ENCODE data around the gene ZNRF2.
A peak's percentile ranks its signal among the peaks of the same experiment; 100 is the strongest.
"Not testable (repeated sequence)": the region's sequence is repeated elsewhere in the genome, so short reads cannot be mapped to it uniquely, and the experiment has no call there.

ZNRF2 gene

DNA sequence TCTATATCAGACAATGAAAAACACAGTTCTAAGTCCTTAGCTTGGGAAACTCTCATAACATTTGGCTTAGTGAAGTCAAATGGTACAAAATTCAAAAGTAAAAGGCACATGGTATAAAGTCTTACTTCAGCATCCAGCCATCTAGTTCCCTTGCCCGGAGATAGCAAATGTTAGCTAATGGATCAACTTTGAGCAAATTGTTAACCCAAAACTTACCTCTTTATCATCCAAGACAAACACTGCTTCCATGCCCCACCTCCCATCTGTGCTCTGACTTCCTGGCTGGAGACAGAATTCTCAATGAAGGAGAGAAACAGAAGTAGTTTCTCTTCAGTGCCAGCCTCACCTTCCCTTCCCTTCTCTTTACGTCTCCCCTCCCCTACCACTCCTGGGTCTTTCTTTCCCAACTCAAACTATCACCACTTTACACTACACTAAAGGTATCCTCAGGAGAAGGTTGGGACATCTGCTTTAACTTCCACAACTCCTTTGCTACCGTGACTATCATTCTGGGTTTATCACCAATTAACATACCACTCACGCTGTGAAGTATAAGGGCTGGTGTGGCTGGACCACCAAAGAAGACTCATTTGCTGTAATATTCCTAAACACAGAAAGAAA, 21.2 kb upstream of the ZNRF2 start:
- DNase-seq, result no peak

DNA sequence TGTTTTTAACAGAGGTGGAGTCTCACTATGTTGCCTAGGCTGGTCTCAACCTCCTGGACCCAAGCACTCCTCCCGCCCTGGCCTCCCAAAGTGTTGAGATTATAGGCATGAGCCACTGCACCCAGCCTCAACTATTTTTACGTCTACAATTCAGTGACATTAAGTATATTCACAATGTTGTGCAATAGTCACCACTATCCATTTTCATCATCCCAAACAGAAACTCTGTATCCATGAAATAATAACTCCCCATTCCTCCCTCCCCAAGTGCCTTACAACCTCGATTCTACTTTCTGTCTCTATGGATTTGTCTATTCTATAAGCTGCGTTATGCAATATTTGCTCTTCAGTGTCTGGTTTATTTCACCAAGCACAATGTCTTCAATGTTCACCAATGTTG, 20.3 kb upstream of the ZNRF2 start:
- no peak for DNase-seq

DNA sequence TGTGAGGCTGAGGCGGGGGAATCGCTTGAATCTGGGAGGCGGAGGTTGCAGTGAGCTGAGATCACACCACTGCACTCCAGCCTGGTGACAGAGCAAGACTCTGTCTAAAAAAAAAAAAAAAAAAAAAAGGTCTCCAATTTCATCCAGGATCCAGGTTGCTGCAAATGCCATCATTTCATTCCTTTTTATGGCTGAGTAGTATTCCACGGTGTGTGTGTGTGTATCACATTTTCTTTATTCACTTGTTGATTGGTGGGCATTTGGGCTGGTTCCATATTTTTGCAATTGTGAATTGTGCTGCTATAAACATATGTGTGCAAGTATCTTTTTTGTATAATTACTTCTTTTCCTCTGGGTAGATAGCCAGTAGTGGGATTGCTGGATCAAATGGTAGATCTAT, 19.2 kb upstream of the ZNRF2 start:
- DNase-seq, result not testable (repeated sequence)

DNA sequence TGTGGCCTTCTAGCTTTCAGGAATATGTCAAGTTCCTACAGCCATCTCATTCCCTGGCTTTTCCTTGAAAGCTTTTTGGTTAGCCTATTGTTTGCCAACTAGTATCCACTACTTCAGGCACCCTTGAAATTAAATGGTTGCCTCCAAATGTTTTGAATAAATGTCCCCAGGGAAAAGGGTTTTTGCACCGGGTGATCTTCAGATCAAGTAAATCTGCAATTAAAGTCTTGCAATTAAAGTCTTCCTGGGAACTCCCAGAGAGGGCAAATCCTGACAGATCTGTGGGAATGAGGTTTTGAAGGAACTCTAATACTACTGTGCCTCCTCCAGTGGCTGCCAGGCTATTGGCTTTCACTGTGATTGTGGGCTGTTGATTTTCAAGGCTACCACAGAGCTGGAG, 17.7 kb upstream of the ZNRF2 start:
- no peak for DNase-seq

DNA sequence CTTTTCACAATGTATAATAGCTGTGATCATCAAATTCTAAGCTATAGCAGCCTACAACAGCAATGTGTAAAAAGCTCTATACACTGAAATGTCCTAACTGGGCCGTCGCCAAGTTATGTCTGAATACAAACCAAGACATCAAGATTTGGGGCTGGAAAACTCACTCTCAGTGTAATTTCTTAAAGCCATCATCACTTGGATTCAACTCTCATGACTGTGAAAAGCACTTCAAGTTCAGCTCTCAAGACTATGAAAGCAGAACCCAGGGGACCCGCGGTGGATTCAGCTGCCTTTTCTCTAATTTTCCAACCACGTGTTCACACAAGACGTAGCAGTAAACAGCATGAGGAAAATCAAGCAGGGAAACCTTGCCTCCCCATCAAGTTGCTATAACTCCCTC, 15.8 kb upstream of the ZNRF2 start:
- DNase-seq, result no peak

DNA sequence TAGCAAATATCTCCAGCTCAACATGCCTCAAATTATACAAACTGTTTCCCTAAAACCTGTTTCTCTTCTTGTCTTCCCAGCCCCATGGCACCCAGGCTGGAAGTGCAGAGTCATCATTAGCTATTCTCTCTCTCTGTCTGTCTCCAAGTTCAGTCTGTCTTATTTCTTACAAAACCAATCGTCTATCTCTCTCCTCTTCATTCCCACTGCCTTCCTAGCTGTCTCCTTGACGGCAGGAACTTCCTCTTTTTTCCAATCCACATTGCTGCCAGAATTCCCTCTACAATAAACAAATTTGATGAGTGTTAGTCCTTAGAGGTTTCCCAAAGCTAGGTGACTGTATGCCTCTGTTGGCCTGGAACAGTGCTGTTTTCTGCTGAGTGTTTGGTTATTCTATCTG, 14.9 kb upstream of the ZNRF2 start:
- no peak for DNase-seq

DNA sequence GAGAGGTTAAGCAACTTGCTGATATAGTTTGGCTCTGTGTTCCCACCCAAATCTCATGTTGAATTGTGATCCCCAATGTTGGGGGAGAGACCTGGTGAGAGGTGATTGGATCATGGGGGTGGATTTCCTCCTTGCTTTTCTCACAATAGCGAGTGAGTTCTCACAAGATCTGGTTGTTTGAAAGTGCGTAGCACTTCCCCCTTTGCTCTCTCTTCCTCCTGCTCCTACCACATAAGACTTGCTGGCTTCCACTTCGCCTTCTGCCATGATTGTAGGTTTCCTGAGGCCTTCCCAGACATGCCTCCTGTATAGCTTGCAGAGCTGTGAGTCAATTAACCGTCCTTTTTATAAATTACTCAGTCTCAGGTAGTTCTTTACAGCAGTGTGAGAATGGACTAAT, 13.5 kb upstream of the ZNRF2 start:
- DNase-seq, result no peak

DNA sequence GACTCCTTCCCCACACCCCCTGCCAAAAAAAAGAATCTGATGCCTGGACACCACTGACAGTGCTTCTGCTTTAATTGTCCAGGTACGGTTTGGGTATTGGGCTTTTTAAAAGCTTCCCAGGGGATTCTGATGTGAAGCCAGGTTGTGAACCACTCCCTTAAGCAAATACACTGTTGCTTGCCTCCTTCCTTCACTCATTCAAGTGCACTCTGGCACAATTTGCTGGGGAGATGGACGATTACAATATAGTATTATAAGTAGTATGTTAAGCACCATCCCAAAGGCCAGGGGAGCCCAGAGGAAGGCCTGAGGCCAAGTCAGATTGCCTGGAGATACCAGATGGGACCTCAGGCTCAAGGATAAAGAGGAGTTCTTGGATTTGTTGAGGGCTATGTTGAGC, 12.3 kb upstream of the ZNRF2 start:
- no peak for DNase-seq

DNA sequence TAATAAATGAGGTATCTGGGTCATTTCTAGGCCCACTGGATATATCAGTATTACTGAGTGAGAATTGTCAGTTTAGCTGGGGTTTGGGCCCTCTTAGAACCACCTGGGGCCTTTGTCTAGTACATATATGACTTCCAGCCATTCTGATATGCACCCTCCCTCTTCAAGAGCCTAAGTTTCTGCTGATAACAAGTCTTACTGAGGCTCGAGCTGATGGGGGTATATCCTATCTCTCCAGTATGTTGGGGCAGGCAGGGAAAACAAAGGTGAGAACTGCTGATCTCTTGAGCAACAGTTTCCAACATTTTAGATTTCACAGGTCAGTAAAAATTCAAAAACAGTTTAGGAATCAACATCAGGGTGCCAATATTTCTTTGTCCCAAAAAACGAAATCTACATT, 10.8 kb upstream of the ZNRF2 start:
- no peak for DNase-seq

DNA sequence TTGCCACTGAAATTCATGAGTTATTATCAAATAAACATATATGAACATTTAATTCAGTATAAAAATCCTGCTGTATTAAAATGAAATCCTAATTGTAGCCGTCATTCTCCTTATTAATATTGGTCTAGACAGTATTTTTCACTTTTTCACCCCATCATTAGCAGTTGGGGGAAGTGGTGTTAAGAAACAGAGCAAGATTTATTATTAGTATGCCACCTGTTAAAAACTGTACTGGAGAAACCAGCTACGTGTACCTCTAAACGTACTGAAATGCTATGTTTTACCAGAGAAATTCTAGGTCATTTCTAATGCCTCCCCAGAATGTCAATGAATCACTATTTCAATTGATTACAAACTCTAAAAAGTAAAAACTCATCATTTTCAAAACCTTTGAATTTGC, 9.8 kb upstream of the ZNRF2 start:
- DNase-seq, result no peak

DNA sequence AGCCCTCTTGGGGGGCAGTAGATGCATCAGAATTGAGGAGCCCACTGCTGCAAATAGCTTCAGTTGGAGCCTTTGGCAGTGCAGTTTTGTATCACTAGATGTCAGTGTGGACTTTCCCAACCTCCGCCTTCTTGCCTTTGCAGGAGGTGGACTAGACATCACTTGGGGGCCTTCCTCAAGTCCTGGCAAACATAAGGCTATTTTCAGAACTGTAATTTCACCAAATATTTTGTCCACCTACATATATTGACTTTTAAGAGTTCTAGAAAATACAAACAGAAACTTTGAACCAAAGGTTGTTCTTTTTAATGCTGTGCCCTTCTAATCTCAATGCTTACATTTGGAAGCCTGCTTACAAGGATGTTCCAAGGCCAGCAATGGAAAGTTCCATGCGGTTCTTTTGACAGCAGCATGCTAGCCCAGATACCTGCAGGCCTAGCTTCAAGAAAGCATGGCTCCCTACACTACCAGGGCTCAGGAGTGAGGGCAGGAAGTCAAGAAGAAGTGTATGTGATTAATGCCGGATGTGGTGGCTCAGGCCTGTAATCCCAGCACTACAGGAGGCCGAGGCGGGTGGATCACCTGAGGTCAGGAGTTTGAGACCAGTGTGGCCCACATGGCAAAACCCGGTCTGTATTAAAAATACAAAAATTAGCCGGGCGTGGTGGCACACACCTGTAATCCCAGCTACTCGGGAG, 8.0 kb upstream of the ZNRF2 start:
- DNase-seq, result no peak

DNA sequence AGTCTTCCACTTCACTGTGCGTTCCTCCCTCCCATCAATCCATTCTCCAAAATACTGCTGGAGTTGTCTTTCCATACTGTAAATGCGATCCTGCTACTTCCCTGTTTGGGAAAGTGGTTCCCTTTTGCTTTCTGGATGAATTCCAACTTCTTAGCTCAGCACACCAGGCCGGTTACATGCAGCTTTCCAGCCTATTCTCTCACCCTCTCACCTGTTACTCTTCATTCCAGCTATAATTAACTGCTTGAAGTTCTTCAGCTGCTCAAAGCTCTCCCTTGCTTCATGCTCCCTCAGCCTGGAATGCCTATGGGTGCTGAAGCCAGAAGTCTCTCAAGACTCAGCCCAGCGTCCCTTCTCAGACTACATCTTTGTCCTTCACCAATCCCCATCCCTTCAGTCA, 6.0 kb upstream of the ZNRF2 start:
- DNase-seq, result no peak

DNA sequence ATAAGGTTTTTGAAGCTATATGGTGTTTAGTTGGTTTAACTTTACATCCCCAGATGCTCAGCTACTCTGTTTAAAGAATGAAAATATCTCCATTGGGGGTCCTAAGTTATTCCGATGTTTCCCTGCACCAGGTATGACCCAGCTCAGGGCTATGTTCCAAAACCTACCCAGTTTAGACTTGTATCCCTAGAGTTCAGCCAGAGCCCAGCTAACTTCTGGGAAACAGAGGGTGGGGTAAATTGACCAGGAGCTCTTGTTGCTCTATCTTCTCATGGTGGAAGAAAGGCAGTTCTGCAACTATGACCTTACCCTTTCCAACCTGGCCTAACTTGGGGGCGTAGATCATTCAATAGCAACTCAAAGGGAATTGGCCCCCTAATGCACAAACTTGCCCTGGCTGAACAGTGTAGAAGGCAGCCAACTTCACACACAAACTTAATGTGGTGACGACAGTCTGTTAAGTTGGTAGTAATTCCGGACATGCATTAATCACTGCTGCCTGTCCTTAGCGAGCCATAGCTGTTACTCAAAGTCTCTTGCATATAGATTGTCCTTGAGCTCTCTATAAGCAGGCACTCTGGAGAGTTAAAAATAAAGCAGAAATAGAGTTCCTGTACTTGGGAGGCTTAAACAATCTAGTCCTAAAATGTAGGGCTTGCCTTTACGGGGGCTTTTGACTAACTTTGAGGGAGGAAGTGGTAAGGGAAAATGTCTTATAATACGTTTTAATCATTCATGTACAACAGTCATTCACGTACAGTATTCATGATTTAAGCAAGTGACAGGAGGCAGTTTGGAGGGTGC, 5.3 kb upstream of the ZNRF2 start:
- DNase-seq, result no peak

DNA sequence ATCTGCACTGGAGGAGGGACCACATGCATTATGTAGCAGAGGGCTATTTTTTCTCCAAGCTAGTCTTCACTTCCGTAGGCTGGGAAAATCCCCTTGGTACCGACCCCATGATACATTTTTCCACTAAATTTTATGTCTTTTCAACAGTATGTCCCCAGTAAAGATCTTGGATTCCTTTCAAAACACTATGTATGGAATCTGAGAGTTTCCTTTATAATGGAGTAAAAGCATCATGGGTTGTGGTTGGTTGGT, 4.8 kb upstream of the ZNRF2 start:
- no peak for DNase-seq

DNA sequence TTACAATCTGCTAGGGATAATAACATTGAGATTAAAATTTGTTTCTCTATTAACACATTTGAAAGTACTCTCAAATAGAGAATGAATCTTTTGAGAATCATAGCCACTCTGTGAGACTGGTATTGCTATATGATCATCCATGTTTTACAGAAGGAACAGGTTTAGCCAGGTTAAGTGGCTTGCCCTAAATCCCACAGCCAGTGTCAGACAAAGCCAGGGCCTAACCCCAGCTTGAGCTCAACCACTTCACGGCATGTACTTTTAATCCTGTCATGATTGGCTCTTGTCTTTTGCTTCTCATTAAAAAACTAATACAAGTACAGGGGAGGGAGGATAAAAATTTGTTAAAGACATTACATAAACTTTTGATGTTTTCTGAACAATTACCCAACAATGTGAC, 3.8 kb upstream of the ZNRF2 start:
- no peak for DNase-seq

DNA sequence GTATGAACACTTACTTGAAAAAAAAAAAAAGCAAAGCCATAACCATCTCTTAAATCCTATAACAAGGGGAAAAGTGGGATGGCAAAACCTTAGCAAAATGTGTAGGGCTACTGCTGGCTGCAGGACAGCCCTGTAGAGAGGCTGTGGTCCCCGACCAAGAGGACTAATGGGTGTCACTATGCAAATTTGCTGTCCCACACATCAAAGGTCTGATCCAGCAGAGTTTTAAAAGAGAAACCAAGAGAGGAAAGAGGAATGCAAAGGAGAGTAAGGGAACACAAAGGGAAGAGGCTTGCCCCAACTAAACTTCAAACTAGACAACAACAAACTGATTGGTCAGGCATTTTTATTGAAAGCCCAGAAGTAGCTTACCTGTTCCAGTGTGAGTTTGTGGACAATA, 3.1 kb upstream of the ZNRF2 start:
- no peak for DNase-seq

DNA sequence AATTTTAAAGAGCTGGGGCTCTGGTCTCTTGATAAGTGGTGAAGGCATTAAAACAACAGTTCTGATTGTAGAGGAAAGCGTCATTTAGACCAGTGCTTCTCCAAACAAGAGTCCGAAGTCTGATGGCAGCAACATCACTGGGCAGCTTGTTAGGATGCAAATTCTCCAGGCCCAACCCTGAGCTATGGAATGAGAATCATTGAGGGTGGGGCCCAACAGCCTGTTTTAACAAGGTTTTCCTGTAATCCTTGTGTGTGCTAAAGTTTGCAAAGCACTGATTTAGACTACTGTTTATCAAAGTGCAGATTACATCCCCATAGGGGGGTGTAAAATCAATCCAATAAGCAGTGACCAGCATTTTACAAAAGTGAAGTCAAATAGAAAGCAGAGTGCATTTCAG, 2.6 kb upstream of the ZNRF2 start:
- no peak for DNase-seq

DNA sequence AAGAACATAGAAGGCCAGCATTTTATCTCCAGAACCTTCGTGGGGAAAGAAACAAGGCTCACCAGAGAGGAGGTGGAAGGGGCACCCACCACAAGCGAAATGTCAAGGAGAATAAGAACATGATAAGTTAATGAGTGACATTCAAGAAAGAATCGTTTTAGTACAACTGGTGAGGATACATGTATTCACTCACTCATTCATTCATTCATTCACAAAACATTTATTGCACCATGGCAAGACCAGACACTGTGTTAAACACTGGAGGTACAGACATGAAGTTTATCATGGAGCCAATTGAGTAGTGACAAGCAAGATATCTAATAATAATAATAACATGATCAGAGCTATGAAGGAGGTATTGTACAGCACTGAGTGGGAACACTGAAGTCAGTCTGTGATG, 1.7 kb upstream of the ZNRF2 start:
- no peak for DNase-seq

DNA sequence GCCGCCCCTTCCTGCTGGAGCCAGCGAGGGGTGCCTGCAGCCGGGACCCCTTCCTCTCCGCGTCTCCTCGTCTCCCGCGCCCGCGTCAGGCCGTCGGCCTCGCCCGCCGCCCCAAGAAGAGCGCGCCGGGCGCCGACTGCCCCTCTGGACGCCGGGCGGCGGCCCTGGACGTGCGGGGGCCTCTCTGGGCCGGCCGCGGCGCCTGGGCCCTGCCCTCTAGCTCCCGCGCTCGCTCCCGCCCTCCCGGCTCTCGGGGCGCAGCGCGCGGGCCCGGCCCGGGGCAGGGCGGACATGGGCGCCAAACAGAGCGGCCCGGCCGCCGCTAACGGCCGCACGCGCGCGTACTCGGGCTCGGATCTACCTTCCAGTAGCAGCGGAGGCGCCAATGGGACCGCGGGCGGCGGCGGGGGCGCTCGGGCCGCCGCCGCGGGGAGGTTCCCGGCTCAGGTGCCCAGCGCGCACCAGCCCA, 704 bp downstream of the ZNRF2 start:
- DNase-seq, result peak; percentile 19

DNA sequence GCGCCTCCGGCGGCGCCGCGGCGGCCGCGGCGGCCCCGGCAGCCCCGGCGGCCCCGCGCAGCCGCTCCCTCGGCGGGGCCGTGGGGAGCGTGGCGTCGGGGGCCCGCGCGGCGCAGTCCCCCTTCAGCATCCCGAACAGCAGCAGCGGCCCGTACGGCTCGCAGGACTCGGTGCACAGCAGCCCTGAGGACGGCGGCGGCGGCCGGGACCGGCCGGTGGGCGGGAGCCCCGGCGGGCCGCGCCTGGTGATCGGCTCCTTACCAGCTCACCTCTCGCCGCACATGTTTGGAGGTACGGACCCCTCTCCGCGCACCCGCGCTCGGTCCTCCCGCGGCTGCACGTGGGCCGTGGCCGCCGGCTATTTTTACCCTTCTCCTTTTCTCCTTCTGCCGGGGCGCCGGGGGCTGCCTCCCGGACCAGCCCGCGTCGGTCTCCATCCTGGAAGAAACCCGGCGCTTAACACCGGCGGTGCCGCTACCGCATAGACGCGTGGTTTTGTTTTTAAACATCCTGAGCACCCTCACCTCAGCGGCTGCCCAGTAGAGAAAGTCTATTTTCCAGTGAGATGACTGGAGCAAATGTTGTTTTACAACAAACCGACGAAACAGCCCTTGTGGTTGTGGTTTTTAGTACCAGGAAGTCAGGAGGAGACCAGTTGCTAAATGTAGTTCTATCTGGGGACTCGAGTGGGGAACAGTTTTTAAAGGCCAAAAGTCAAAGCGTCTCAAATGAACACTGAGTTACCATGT, 1.3 kb downstream of the ZNRF2 start:
- peak; percentile 10 for DNase-seq

DNA sequence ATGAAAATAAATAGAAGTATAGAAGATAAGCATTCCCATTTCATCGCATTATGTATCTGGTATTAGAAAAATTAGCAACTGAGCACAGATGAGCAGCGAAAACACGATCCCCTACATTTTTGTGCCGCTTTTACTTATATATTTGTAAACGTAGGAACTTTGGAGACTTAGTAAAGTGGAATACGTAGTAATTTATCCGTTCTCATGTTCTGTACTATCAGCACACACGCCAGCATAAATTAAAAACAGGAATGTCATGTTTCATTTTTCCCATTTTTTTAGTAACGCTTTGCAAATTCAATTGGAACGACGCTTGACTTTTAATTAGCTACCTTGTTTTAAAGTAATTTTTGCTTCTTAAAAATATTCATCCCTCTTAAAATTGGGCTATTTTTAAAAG, 2.4 kb downstream of the ZNRF2 start:
- no peak for DNase-seq

DNA sequence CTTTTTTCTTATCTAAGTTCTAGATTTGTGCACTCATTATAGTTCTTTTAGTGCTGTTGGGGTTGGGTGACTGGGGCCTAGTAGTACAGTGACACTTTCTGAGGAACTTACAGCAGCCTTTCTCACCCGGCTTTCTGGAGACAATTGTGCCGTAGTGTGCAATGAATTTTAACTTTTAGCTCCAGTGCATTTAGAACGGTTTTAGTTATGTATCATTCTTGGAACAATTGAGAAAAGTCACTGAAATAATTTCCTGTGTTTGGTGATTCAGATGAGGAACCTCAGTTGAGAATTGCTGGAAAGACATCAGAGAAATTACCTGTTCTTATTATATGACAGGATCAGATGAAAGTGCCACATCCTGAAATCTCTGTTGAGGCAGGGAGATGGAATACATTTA, 3.2 kb downstream of the ZNRF2 start:
- DNase-seq, result not testable (repeated sequence)

DNA sequence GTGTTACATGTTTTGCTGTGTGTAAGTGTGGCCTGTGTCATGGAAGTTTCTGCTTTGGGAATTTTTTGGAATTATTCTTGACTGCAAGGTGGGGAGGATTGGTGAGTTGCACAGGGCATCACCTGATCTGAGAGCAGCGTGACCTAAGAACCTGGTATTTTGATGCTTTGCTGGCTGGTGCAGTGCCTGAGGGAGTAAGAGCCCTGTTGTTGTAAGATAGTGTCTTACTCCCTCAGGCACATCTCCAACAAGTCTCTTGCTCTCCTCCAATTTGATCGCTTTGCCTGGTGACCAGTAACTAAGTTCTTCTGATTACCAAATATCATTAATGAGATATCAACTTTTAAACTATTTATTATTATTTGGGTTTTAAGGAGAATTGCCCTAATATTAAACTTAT, 5.2 kb downstream of the ZNRF2 start:
- not testable (repeated sequence) for DNase-seq

DNA sequence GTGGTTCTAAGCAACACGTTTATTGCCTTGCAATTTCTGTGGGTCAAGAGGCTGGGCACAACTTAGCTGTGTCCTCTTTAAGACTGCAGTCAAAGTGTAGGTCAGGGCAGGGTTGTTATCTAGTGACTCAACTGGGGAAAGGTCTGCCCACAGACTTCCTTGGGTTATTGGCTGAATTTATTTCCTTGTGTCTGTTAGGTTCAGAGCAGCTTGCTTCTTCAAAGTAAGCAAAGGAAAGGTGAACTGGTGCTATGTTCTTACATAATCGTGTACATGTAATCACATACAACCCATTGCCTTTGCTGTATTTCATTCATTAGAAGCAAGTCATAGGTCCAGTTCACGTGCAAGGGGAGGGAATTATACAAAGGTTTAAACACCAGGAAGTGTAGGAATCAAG, 5.9 kb downstream of the ZNRF2 start:
- not testable (repeated sequence) for DNase-seq

Data from NCI-H2171 (cell line).